Raji (cell line): ENCODE data around the gene MTA1.

Experiments used
- POLR2A ChIP-seq: IDR thresholded peaks from 2 replicates; pipeline ENCODE4 v1.6.1; 2011; ENCODE audit warnings: low read depth, low read length, control low read depth; ENCODE audit not compliant: insufficient read depth

Gene MTA1

GRCh38 chr14:105422695-105423487, 3.3 kb downstream of the MTA1 start:
- no peak for TF ChIP-seq POLR2A

GRCh38 chr14:105423488-105424195, 4.0 kb downstream of the MTA1 start:
- TF ChIP-seq POLR2A: no peak

- no peak for TF ChIP-seq POLR2A
These were observed 5.2 kb downstream of the MTA1 start for GRCh38 chr14:105424861-105425260.

GRCh38 chr14:105425823-105426247, 6.2 kb downstream of the MTA1 start:
- no peak for TF ChIP-seq POLR2A

- no peak for TF ChIP-seq POLR2A
These were observed 6.9 kb downstream of the MTA1 start for GRCh38 chr14:105426416-105427130.

GRCh38 chr14:105427412-105427811, 7.8 kb downstream of the MTA1 start:
- no peak for TF ChIP-seq POLR2A

GRCh38 chr14:105427936-105428485, 8.4 kb downstream of the MTA1 start:
- no peak for TF ChIP-seq POLR2A

- no peak for TF ChIP-seq POLR2A
These were observed 10.4 kb downstream of the MTA1 start for GRCh38 chr14:105430042-105430441.

- no peak for TF ChIP-seq POLR2A
These were observed 10.9 kb downstream of the MTA1 start for GRCh38 chr14:105430565-105430964.

- no peak for TF ChIP-seq POLR2A
These were observed 11.6 kb downstream of the MTA1 start for GRCh38 chr14:105431256-105431655.

- TF ChIP-seq POLR2A: no peak
These were observed 13.0 kb downstream of the MTA1 start for GRCh38 chr14:105432657-105433056.

- TF ChIP-seq POLR2A: no peak
These were observed 13.6 kb downstream of the MTA1 start for GRCh38 chr14:105433161-105433605.

GRCh38 chr14:105436402-105436801, 16.8 kb downstream of the MTA1 start:
- TF ChIP-seq POLR2A: no peak

GRCh38 chr14:105436891-105437722, 17.5 kb downstream of the MTA1 start:
- no peak for TF ChIP-seq POLR2A

- TF ChIP-seq POLR2A: no peak
These were observed 18.3 kb downstream of the MTA1 start for GRCh38 chr14:105437723-105438500.
